HG03060 (cell line): ENCODE data around the gene LCTL.
"Not testable (repeated sequence)": the region's sequence is repeated elsewhere in the genome, so short reads cannot be mapped to it uniquely, and the experiment has no call there.

Experiments
- ATAC-seq: cut with Tn5 transposase; IDR thresholded peaks from one replicate; pipeline ENCODE4 v1.9.1; 2021; ENCODE audit warnings: low read depth, moderate number of reproducible peaks; ENCODE audit not compliant: unreplicated experiment

LCTL gene

GRCh38 chr15:66503780-66504562, 61.8 kb downstream of the LCTL start:
- ATAC-seq: no peak

- not testable (repeated sequence) for ATAC-seq
These were observed 62.7 kb downstream of the LCTL start for GRCh38 chr15:66503041-66503648.

- no peak for ATAC-seq
These were observed 63.3 kb downstream of the LCTL start for GRCh38 chr15:66502491-66502890.

GRCh38 chr15:66500346-66500745, 65.5 kb downstream of the LCTL start:
- ATAC-seq: not testable (repeated sequence)

GRCh38 chr15:66498501-66499386, 67.1 kb downstream of the LCTL start:
- no peak for ATAC-seq
